Mesothelial cell of epicardium (in vitro differentiated cells): ENCODE results near the gene GLRX. TPM values are rescaled to one million over a fixed set of nuclear protein-coding genes. Genes with fewer than 3 reads are reported as not detected.

Source experiments
- DNase-seq, 2 experiments: peaks; one replicate each; pipeline ENCODE4 v3.0.0; 2021; ENCODE audit warnings: low spot score in 2 of 2; ENCODE audit not compliant: unreplicated experiment in 2 of 2
- H3K27ac Mint-ChIP-seq: 2 replicates; pipeline ENCODE4 v1.8.0; 2021; ENCODE audit warnings: mixed read lengths
- H3K27me3 Mint-ChIP-seq: 2 replicates; pipeline ENCODE4 v1.8.0; 2021; ENCODE audit warnings: low read depth, mixed read lengths
- H3K36me3 Mint-ChIP-seq: 2 replicates; pipeline ENCODE4 v1.8.0; 2021; ENCODE audit warnings: mixed read lengths
- H3K4me1 Mint-ChIP-seq: 2 replicates; pipeline ENCODE4 v1.8.0; 2021; ENCODE audit warnings: mixed read lengths
- H3K4me3 Mint-ChIP-seq: 2 replicates; pipeline ENCODE4 v1.8.0; 2021; ENCODE audit warnings: mild to moderate bottlenecking, moderate library complexity, mixed read lengths
- H3K9me3 Mint-ChIP-seq: 2 replicates; pipeline ENCODE4 v1.8.0; 2021; ENCODE audit warnings: mixed read lengths
- total RNA-seq: library from RNA; stranded (reverse); gene quantifications from 3 replicates; pipeline ENCODE4 v1.2.1, GENCODE V29; 2021
- TF ChIP-seq, protein P1 (sequence below): fragments of 200-600 bp; sonication (generic); IDR thresholded peaks from one replicate; pipeline ENCODE4 v1.5.0; 2021; ENCODE audit warnings: antibody characterized with exemption; ENCODE audit not compliant: unreplicated experiment

GLRX gene
- total RNA-seq, 1 donor from 2014 or later, result 14.8 TPM

GRCh38 chr5:95801532-95801931 lies 21.0 kb downstream of the GLRX start:
- peaks cover 23% of the 10 kb centered on the region for H3K36me3 Mint-ChIP-seq
- no peak overlapping the region for H3K4me3 Mint-ChIP-seq
- H3K27me3 Mint-ChIP-seq, result no peaks in the 10 kb centered on the region
- peak overlapping the region; percentile 32 for H3K27ac Mint-ChIP-seq
- no peak for DNase-seq
- H3K9me3 Mint-ChIP-seq, result peaks cover 8% of the 10 kb centered on the region
- TF ChIP-seq, protein P1, sequence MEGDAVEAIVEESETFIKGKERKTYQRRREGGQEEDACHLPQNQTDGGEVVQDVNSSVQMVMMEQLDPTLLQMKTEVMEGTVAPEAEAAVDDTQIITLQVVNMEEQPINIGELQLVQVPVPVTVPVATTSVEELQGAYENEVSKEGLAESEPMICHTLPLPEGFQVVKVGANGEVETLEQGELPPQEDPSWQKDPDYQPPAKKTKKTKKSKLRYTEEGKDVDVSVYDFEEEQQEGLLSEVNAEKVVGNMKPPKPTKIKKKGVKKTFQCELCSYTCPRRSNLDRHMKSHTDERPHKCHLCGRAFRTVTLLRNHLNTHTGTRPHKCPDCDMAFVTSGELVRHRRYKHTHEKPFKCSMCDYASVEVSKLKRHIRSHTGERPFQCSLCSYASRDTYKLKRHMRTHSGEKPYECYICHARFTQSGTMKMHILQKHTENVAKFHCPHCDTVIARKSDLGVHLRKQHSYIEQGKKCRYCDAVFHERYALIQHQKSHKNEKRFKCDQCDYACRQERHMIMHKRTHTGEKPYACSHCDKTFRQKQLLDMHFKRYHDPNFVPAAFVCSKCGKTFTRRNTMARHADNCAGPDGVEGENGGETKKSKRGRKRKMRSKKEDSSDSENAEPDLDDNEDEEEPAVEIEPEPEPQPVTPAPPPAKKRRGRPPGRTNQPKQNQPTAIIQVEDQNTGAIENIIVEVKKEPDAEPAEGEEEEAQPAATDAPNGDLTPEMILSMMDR, result no peak
- H3K4me1 Mint-ChIP-seq, result no peaks in the 10 kb centered on the region

- Mint-ChIP-seq H3K27me3 (no peaks in the 10 kb centered on the region), H3K9me3 (peaks cover 8% of the 10 kb centered on the region), H3K27ac (no peak overlapping the region), H3K4me3 (no peak overlapping the region), H3K36me3 (peaks cover 26% of the 10 kb centered on the region), H3K4me1 (no peaks in the 10 kb centered on the region)
- TF ChIP-seq, protein P1, result no peak
- DNase-seq, result no peak
These were observed 22.0 kb downstream of the GLRX start for GRCh38 chr5:95800553-95800952.

DNA sequence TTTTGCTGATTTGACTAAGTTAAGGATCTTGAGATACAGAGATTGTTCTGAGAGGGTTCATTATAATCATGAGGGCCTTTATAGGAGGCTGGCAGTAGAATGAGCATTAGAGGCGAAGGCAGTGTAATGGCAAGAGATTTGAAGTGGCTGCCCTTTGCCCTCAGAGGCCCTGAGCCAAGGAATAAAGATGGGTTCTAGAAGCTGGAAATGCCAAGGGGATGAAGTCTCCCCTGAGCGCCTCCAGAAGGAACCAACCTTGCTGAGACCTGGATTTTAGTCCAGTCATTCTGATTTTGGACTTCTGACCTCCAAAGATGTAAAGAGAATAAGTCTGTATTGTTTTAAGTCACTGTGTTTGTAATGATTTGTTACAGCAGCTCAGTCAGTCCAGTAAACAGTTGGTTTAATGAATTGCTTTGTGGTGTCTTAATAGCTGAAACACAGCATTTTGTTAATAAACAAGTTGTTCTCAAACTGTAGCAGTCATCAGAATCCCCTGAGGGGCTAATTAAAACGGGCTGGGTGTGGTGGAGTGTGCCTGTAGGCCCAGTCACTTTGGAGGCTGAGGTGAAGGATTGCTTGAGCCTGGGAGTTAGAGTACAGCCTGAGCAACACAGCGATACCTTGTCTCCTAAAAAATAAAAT lies 23.2 kb downstream of the GLRX start:
- H3K27me3 Mint-ChIP-seq, result no peaks in the 10 kb centered on the region
- no peak overlapping the region for H3K4me3 Mint-ChIP-seq
- H3K36me3 Mint-ChIP-seq, result peaks cover 17% of the 10 kb centered on the region
- peak overlapping the region; percentile 11 for H3K27ac Mint-ChIP-seq
- no peak for DNase-seq
- TF ChIP-seq, protein P1, result no peak
- H3K4me1 Mint-ChIP-seq, result peaks cover under 1% of the 10 kb centered on the region
- no peaks in the 10 kb centered on the region for H3K9me3 Mint-ChIP-seq

- H3K4me1 Mint-ChIP-seq, result peaks cover 8% of the 10 kb centered on the region
- no peaks in the 10 kb centered on the region for H3K9me3 Mint-ChIP-seq
- no peak for DNase-seq
- H3K4me3 Mint-ChIP-seq, result no peak overlapping the region
- H3K27ac Mint-ChIP-seq, result no peak overlapping the region
- TF ChIP-seq, protein P1, result no peak
- H3K36me3 Mint-ChIP-seq, result peaks cover 22% of the 10 kb centered on the region
- no peaks in the 10 kb centered on the region for H3K27me3 Mint-ChIP-seq
These were observed 24.0 kb downstream of the GLRX start for GRCh38 chr5:95798545-95798944.

GRCh38 chr5:95798048-95798447 lies 24.5 kb downstream of the GLRX start:
- no peak overlapping the region for H3K4me3 Mint-ChIP-seq
- H3K9me3 Mint-ChIP-seq, result no peaks in the 10 kb centered on the region
- no peak for DNase-seq
- TF ChIP-seq, protein P1, result no peak
- peaks cover 11% of the 10 kb centered on the region for H3K4me1 Mint-ChIP-seq
- no peaks in the 10 kb centered on the region for H3K27me3 Mint-ChIP-seq
- H3K27ac Mint-ChIP-seq, result no peak overlapping the region
- H3K36me3 Mint-ChIP-seq, result peaks cover 23% of the 10 kb centered on the region
